ENCODE data around the gene PDCL3.

DNA sequence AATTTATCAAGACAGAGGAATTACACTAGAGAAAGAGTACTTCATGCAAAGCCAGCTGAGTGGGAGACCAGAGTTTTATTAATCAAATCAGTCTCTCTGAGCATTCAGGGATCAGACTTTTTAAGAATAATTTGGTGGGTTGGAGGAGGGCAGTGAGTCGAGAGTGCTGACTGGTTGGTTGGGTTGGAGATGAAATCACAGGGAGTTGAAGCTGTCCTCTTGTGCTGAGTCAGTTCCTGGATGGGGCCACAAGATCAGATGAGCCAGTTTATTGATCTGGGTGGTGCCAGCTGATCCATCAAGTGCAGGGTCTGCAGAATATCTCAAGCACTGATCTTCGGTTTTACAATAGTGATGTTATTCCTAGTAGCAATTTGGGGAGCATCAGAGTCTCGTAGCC lies 21.4 kb upstream of the PDCL3 start:
- TF ChIP-seq, protein P1, sequence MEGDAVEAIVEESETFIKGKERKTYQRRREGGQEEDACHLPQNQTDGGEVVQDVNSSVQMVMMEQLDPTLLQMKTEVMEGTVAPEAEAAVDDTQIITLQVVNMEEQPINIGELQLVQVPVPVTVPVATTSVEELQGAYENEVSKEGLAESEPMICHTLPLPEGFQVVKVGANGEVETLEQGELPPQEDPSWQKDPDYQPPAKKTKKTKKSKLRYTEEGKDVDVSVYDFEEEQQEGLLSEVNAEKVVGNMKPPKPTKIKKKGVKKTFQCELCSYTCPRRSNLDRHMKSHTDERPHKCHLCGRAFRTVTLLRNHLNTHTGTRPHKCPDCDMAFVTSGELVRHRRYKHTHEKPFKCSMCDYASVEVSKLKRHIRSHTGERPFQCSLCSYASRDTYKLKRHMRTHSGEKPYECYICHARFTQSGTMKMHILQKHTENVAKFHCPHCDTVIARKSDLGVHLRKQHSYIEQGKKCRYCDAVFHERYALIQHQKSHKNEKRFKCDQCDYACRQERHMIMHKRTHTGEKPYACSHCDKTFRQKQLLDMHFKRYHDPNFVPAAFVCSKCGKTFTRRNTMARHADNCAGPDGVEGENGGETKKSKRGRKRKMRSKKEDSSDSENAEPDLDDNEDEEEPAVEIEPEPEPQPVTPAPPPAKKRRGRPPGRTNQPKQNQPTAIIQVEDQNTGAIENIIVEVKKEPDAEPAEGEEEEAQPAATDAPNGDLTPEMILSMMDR (conservative IDR thresholded peaks at IDR 0.05) = no peak
- no peak for TF ChIP-seq EZH2 (IDR thresholded peaks at IDR 0.05; ENCODE audit: low read depth)
